Prostate gland (tissue), 2 donors: ENCODE data around the gene DAB1.

ENCODE experiments used
- CTCF ChIP-seq, 4 experiments: fragments of 200-600 bp in 2 of 4; fragments of 450-650 bp in 2 of 4; sonication (generic) in 2 of 4; IDR thresholded peaks; 1 replicate in 3 of 4; 2 replicates in 1 of 4; pipeline ENCODE4 v1.5.1; 2016 to 2019; ENCODE audit warnings: antibody characterized with exemption in 4 of 4, mild to moderate bottlenecking in 2 of 4, moderate library complexity in 2 of 4
- POLR2A ChIP-seq: fragments of 450-650 bp; IDR thresholded peaks from one replicate; pipeline ENCODE4 v1.6.1; 2016; ENCODE audit warnings: antibody characterized with exemption, mild to moderate bottlenecking
- POLR2AphosphoS5 ChIP-seq: sonication (generic); formaldehyde crosslinking; IDR thresholded peaks from one replicate; pipeline ENCODE4 v1.6.1; 2017; ENCODE audit warnings: antibody characterized with exemption

- TF ChIP-seq CTCF (IDR thresholded peaks at IDR 0.05) (no peak), POLR2A (no peak), POLR2AphosphoS5 (no peak)
Observed at GRCh38 chr1:56979986-56980755, 443.7 kb downstream of the DAB1 start.
